Fibroblast of pulmonary artery (primary cell): ENCODE measurements around the gene WAPL.

Experiments used
- DNase-seq: peaks from one replicate; pipeline ENCODE4 v3.0.0-alpha.2; 2010; ENCODE audit warnings: low read depth
- H3K4me3 ChIP-seq: replicated peaks from 2 replicates; pipeline ENCODE4 v1.5.1; 2011; ENCODE audit warnings: low read depth, mild to moderate bottlenecking, control low read depth, low read length, moderate library complexity
- TF ChIP-seq, protein P1 (sequence below): IDR thresholded peaks from 2 replicates; pipeline ENCODE4 v1.5.1; 2011; ENCODE audit warnings: mild to moderate bottlenecking, control low read depth, low read length, inconsistent platforms; ENCODE audit errors: missing control alignments

The WAPL gene

DNA sequence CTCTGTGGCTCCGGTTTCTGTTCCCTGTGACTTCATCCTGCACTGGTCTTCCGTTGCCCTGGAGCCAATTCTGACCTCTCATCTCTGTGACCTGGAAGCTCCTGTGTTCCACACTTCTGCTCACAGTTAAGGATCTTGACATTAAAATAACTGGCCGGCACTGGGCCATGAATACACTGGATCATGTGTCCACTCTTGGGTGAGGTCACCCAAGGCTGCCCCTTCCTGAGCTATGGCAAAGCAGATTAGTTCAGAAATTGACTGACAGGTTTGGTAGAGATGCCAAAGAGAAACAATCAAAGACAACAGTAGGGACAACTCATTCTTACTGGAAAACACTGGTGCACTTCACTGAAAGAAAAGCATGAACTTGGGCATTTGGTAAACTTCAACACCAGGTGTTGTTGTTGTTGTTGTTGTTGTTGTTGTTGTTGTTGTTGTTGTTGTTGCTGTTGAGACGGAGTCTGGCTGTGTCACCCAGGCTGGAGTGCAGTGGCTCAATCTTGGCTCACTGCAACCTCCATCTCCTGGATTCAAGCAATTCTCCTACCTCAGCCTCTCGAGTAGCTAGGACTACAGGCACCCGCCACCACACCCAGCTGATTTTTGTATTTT lies 118.3 kb downstream of the WAPL start:
- H3K4me3 ChIP-seq: no peak overlapping the region
- DNase-seq: no peak
- TF ChIP-seq, protein P1, sequence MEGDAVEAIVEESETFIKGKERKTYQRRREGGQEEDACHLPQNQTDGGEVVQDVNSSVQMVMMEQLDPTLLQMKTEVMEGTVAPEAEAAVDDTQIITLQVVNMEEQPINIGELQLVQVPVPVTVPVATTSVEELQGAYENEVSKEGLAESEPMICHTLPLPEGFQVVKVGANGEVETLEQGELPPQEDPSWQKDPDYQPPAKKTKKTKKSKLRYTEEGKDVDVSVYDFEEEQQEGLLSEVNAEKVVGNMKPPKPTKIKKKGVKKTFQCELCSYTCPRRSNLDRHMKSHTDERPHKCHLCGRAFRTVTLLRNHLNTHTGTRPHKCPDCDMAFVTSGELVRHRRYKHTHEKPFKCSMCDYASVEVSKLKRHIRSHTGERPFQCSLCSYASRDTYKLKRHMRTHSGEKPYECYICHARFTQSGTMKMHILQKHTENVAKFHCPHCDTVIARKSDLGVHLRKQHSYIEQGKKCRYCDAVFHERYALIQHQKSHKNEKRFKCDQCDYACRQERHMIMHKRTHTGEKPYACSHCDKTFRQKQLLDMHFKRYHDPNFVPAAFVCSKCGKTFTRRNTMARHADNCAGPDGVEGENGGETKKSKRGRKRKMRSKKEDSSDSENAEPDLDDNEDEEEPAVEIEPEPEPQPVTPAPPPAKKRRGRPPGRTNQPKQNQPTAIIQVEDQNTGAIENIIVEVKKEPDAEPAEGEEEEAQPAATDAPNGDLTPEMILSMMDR: no peak

GRCh38 chr10:86402283-86402941 lies 119.2 kb downstream of the WAPL start:
- no peak for DNase-seq

GRCh38 chr10:86401588-86402282 lies 119.9 kb downstream of the WAPL start:
- TF ChIP-seq, protein P1: no peak
- peak overlapping the region; percentile 62 for H3K4me3 ChIP-seq
- no peak for DNase-seq

More at GRCh38 chr10:86402283-86402941, 119.2 kb downstream of the WAPL start:
- TF ChIP-seq, protein P1: no peak
- no peak overlapping the region for H3K4me3 ChIP-seq

- H3K4me3 ChIP-seq: peak overlapping the region; percentile 62
- DNase-seq: peak; percentile 34
- TF ChIP-seq, protein P1: peak; percentile 7
Observed at GRCh38 chr10:86400705-86401587, 120.6 kb downstream of the WAPL start.

- TF ChIP-seq, protein P1: peak; percentile 82
- peak overlapping the region; percentile 62 for H3K4me3 ChIP-seq
- DNase-seq: peak; percentile 96
Observed at GRCh38 chr10:86399879-86400704, 121.5 kb downstream of the WAPL start.

- H3K4me3 ChIP-seq: peak overlapping the region; percentile 62
- TF ChIP-seq, protein P1: no peak
- DNase-seq: no peak
Observed at GRCh38 chr10:86399514-86399878, 122.1 kb downstream of the WAPL start.
